GM19463 (cell line): Measurements from ENCODE around the gene NDUFS4.
A peak's percentile ranks its signal among the peaks of the same experiment; 100 is the strongest.
"Not testable (repeated sequence)": the region's sequence is repeated elsewhere in the genome, so short reads cannot be mapped to it uniquely, and the experiment has no call there.

Experiments
- ATAC-seq: cut with Tn5 transposase; IDR thresholded peaks from one replicate; pipeline ENCODE4 v1.9.1; 2021; ENCODE audit warnings: mild to moderate bottlenecking, moderate library complexity; ENCODE audit not compliant: unreplicated experiment

NDUFS4 gene

DNA sequence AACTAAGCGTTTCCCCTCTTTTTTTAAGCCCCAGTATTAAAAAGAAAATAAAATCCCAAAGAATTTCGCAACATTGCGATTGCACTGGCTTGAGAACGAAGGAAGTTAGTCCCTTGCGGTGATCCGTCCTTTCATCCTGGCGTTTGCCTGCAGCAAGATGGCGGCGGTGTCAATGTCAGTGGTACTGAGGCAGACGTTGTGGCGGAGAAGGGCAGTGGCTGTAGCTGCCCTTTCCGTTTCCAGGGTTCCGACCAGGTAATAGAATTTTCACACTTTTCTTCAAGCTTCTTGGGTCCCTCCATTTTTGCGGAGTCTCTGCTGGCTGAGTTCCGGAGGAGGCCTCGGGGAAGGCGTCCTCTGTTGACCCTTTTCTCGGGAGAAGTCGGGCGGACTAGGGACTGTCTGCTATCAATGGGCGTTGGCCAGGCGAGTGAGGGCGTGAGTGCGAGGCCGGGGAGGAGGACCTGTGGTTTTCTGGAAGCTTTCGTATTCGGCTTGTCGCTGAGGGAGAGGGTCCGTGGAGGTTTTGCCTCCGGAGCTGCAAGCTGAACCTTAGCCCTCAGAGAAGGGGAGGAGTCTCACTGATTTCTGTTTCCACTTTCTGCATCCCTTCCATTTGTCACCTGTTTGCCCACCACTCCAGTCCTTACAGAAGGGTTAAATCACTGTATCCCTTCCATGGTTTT is at the start of gene NDUFS4:
Gene NDUFS4 (plus strand): TSS at position 134 of the 686 bp plus-strand sequence. CDS start 24 bp downstream, at position 158.
- peak; percentile 88 for ATAC-seq

DNA sequence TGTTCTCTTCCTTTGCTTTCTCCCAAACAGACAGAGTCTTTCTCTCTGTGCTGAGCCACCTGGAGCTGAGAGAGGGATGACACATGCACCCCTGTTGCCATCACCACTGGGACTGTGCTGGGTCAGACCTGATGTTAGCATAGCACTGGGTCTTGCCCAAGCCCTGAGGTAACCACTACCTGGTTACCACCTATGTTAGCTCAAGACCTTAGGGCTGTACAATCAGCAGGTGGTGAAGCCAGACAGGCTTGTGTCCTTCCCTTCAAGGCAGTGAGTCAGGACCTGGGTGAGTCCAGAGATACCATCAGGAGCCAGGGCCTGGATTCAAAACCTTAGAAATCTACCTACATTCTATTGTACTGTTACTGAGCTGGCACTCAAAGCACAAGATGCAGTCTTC is 47.9 kb upstream of the NDUFS4 start:
- no peak for ATAC-seq

DNA sequence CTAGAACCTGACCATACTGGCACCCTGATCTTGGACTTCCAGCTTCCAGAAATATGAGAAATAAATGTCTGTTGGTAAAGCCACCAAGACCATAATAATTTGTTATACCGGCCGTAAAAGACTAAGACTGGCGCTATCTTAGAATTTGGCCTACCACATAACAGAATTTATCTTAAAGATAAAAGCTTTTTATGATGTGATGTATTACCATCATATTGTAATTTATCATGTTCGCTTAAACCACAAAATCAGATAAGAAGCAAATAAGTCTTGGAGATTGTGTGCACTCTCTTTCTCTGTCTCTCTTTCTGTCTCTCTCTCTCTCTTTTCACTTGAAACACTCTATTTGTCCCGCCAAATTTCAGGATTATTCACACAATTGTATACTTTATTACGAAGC is 44.5 kb upstream of the NDUFS4 start:
- ATAC-seq, result no peak

DNA sequence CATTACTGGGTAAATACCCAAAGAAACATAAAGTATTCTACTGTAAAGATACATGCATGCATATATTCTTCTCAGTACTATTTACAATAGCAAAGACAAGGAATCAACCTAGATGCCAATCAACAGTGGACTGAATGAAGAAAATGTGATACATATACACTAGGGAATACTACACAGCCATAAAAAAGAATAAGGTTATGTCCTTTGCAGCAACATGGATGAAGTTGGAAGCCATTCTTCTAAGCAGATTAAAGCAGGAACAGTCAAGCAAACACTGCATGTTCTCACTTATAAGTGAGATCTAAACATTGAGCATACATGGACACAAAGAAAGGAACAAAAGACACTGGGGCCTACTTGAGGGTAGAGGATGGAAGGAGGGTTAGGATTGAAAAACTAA is 39.6 kb upstream of the NDUFS4 start:
- ATAC-seq, result no peak

DNA sequence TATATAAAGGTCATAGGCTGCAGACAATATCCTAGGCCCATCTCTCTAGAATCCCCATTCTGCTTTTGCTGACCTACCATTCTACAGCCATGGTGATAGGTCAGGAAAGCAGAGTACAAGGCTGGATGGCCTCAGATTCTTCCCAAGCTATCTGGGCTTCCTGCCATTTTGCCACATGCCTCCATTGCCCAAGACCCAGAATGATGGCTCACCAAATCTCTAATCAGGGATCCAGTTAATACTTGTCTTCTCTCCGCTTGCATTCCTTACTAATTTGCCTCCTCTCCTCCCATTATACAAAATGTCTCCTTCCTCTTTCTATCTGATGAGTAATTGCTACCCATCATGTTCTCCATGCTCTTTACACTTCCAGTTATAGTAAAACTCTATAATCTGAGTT is 22.7 kb upstream of the NDUFS4 start:
- ATAC-seq, result no peak

DNA sequence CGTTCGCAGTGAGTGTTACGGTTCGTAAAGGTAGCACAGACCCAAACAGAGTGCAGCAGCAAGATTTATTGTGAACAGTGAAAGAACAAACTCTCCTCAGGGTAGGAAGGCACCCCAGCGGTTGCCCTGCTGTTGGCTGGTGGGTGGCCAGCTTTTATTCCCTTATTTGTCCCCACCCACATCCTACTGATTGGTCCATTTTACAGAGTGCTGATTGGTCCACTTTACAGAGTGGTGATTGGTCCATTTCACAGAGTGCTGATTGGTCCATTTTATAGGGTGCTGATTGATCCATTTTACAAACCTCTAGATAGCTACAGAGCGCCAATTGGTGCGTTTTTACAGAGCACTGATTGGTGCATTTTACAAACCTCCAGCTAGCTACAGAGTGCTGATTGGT is 19.7 kb upstream of the NDUFS4 start:
- not testable (repeated sequence) for ATAC-seq

DNA sequence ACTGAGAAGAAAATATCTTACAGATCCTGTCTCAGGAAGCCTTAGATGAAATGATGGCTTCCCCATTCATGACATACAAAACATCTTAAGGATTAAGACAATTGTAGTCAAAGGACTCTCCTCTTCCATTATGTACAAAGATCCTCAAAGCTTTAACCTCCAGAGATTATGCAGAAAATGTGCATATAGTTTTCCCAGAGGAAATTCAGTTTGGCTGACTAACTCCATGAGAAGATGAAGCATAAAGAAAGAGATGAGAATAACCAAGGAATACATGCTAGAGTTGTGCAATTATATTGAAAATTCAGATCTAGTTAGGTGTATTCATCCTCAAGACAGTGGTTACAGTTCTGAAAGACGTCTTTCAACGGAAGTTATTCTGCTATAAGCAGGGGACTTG is 18.6 kb upstream of the NDUFS4 start:
- no peak for ATAC-seq

DNA sequence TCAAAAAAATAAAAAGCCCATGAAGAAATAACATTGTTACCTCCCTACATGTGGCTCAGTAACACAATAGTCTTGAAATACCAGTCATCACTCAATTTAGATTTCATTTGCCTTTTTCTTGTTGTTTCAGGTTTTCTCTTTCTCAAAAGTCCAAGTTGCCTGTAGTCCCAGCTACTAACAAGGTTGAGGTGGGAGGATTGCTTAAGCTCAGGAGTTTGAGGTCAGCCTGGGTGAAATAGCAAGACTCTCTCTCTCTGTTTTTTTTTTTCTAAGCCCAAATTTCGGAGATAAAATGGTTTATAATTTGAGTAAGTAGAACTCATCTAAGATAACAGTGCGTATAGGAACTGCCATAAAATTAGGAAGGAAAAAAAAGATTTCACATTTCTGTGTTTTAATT is 17.5 kb upstream of the NDUFS4 start:
- ATAC-seq, result no peak

DNA sequence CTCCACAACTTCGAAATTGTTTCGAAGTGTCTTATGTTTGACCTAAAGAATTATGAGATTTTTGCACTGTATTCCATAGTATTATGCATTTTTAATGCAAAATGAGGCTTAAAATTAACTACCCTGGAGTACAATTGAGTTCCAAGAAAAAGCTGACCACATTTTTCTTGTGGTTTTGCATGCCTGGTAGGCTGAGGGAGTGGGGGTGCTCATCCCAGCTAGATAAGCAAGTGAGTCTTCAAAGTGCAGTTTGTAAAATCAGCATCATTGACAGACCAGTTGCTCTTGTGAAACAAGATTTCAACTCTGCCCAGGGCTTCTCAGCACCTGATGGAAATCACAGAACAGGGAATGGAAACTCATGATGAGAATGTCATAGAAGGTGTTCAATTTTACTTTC is 17.0 kb upstream of the NDUFS4 start:
- no peak for ATAC-seq

DNA sequence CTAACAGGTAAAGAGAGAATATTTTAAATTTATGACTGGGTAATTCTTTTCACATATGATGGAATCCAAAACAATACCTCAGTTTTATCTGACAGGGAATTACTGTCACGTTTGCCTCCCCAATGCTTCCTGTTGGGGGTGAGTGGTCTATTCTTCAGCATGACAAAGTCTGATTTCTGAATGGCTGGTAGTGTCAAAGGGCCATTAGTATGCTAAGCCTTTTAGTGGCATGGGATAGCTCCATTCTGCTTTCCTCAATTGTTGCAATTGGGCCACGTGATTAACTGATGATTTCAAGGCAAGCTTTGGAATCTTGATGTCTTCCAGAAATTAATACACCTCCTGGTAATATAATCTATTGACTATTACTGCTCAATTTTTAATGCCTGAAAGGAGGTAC is 14.7 kb upstream of the NDUFS4 start:
- ATAC-seq, result no peak

DNA sequence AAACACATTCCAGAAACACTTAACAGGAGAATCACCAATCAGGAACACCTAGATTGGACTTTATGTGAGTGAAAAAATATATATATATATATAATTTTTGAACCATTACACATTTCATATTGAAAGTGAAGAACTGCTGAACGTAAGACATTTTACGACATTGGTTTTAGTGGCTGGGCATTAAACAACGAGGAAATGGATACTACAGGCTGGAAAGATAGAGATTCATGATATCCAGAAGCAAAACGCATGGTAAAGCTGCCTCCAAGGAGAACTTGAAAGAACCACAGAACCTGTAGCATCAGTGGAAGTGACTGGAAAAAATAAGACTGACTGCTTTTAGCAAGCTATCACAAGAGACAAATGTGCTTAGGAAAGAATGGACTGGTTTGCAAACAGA is 13.2 kb upstream of the NDUFS4 start:
- ATAC-seq, result no peak

DNA sequence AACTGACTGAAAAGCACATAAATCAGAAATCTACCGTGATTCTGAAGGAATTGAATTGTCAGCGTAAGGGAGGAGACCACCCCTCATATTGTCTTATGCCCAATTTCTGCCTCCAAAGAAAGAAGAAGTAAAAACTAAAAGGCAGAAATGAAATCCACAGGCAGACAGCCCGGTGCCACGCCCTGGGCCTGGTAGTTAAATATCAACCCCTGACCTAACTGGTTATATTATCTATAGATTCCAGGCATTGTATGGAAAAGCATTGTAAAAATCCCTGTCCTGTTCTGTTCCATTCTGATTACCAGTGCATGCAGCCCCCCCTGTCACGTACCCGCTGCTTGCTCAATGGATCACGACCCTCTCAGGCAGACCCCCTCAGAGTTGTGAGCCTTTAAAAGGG is 11.9 kb upstream of the NDUFS4 start:
- not testable (repeated sequence) for ATAC-seq

DNA sequence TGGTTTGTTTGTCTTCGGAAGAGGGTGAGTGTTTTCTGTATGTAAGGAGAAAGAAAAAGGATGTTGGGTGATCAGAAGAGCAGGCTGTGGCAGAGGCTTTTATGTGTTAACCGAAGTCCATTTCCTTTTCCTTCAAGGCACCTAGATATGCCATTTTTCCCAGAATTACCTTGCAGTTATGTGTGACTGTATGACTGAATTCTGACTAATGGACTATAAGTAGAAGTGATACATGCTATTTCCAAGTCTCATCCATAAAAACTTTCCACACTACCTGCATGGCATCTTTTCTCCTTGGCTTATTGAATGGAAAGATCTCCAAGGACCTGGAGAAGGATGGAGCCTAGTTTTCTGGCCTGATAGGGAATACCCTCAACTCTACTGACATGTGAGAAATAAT is 10.6 kb upstream of the NDUFS4 start:
- ATAC-seq, result no peak

DNA sequence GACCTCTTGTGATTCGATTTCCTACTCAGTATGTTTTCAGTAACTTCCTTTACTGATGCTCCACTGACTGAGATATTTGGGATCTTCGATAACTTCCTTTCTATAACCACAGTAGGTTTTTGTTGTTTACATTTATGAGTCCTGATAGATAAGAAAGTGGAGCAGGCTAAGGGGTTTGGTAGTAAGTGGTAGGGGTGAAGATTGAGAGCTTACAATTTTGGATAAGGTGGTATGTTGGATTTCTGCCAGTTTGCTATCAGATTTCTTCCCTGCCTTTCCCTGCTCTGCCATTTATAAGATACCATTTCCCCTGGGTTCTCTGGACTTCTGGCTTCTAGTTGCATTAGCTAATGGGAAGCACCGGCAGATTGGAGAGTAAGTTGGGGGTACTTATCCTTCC is 7.9 kb upstream of the NDUFS4 start:
- no peak for ATAC-seq

DNA sequence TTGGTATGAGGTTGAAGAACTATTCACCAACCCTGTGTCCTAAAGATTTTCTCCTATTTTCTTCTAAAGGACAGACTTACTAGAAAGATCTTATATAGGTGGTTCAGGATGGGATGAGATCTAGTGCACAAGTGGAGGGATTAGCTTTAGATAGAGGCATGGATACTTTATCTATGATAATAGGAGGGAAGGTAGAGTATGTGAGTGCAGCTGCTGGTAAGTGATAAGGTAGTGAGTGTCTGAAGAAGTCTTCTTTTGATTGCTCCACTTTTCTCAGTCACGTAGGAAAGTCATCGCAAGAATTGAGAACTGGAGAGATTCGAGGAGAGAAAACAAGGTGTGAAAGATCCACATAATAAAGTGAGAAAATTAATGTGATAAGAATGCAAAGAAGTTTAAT is 6.0 kb upstream of the NDUFS4 start:
- no peak for ATAC-seq

DNA sequence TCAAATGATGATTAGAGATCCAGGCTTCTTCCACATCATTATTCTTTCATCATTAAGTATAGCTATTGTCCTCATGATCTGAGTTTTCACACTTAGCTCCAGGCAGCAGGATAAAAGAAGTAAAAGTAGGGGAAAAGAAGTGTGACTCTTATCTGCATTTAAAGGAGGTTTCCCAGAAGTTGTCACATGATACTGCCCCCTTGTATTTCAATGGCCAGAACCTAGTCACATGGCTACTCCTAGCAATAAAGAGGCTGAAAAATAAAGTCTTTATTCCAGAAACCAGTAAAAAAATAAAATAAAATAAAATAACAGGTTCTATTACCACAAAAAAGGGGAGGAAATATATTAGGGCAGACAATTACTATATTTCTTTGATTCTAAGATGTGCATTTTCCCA is 5.3 kb upstream of the NDUFS4 start:
- no peak for ATAC-seq

DNA sequence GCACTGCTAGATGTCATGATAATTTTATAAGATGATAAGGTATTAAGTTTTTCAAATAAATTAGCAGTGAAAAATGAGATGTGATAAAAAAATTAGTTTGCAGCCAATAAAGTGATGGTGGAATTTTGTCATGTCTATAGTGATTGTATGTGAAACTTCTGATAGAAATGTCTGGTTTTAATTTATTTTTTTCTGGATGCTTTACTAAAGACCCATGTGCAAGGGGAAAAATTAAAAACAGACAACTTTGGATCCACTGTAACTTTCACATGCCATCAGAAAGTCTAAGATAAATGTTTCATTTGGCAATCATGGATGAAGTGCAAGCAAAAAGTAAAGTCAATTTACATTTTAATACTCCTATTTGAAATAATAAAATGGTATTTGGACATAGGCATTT is 4.4 kb upstream of the NDUFS4 start:
- ATAC-seq, result no peak

DNA sequence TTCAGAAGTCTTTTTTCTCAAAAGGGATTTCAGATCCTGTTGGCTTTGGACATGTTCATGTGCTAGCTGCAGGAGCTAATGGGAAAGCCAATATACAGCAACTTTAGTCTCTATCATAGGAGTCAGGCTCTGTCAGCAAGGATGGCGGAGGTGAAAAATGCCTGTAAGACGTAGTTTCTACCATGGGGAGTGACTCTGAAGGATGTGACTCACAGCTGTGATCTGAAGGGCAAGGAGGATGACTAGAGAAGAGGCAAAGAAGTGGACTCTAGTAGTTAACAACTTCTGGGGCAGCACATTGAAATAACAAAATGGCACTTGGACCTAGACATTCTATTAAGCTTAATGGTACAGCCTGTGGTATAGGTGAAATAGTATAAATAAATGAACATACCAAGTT is 3.1 kb upstream of the NDUFS4 start:
- no peak for ATAC-seq

DNA sequence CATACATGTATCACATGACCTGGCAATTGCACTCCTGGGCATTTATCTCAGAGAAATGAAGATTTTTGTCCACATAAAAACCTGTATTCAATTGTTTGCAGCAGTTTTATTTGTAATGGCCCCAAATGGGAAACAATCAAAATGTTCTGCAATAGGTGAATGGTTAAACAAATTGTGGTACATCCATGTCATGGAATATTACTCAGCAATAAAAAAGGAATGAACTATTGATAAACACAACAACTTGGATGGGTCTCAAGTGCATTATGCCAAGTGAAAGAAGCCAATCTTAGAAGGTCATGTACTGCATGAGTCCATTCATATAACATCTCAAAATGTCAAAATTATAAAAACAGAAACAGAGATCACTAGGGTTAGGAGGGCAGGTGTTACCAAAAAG is 1.5 kb upstream of the NDUFS4 start:
- ATAC-seq, result no peak

DNA sequence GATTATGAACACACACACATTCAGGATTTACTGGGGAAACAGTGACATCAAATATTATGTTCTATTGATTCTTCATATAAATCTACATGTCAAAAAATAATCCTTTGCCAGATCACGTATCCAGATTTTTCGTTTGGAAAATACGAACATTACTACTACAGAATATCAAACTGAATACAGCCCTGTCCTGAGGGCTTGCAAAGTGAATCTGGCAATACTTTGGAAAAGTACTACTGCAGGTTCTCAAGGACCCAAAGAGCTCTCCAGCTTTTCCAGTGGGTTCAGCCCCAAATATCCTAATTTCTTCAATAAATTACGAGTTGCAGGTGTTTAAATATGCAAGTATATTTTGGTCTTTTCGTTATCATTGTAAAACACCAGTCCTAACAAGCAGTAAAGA is 411 bp upstream of the NDUFS4 start:
- ATAC-seq, result peak; percentile 3

DNA sequence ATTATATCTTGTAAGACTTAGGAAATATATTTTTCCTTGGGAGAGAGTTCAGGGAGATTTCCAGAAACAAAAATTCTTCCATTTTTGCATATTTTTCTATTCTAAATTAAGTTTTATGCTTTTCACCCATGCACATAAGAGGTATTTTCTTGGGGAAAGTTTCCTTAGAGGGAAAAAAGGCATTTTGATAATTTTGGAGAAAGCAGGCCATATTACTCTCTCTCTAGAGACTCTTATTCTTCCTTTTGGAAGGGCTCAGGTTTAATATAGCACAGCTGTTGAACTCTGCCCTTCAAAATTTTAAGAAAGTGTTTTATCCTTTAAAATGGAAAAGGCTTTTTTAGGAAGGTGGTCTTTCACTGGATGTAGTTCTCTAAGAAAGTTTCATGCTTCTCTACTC is 8.0 kb downstream of the NDUFS4 start:
- ATAC-seq, result no peak

DNA sequence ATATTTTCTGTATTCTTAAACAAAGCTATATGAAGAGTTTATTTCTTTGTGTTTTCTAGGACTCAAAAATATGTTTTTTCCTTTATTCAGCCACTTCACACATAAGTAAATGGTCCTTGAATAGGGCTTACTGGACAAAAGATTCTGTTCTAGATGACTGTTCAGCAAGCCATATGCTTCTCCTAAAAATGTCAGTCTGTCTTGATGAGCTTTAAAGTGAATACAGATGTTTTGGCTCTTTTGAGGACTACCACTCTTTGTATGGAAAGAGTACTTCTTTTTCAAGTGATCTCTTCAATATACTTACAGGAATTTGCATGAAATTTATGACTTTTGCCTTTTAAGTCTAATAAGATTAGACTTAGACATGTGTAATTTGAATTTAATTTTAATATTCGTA is 8.4 kb downstream of the NDUFS4 start:
- no peak for ATAC-seq

DNA sequence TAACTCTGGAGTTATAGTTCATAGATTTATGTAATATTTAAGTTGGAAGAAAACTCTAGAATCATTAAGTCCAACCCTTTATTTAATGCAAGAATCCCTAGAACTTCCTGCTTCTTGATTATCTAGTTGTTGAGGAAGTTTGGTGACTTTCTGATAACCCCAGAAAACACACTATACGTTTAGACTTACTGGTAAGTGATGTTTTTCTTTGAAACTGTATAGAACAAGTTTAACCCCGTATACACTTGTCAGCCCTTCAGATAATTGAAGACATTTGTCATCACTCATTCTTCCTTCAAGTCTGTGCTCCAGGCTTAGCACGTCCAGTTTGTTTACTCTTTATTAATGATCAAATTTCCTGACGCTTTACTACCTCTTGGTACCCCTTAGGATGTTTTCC is 9.0 kb downstream of the NDUFS4 start:
- no peak for ATAC-seq
